D721Med (cell line): ENCODE data around the gene RAB3C.

Experiments
- DNase-seq: peaks from one replicate; pipeline ENCODE4 v3.0.0; 2011; ENCODE audit warnings: low spot score; ENCODE audit not compliant: insufficient read length
- FAIRE-seq: peaks from 2 replicates; lab custom pipeline; 2011; peaks lifted over from hg19 to GRCh38; lab: Jason Lieb, UNC
- TF ChIP-seq, protein P1 (sequence below): IDR thresholded peaks from 2 replicates; pipeline ENCODE4 v1.5.1; 2012; ENCODE audit warnings: mild to moderate bottlenecking, control low read depth; ENCODE audit not compliant: insufficient read depth; ENCODE audit errors: missing control alignments

The RAB3C gene

DNA sequence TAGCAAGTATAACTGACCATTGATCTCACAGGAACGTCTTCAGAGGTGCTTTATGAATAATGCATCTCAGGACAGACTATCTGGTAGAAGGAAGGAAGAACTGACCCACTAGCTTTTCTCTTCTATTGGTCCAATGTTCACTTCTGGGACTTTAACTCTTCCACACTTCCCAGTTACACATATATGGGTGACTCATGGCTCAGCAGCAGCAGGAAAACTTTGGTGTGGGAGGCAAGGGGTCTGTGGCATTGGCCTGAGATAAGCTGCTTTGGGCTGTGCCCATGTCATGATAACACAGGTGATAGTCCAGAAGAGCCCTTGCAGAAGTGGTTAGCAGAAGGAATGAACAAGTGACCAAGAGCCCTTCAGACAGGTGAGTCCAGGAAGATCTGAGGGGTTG, 148.8 kb downstream of the RAB3C start:
- no peak for DNase-seq
- TF ChIP-seq, protein P1, sequence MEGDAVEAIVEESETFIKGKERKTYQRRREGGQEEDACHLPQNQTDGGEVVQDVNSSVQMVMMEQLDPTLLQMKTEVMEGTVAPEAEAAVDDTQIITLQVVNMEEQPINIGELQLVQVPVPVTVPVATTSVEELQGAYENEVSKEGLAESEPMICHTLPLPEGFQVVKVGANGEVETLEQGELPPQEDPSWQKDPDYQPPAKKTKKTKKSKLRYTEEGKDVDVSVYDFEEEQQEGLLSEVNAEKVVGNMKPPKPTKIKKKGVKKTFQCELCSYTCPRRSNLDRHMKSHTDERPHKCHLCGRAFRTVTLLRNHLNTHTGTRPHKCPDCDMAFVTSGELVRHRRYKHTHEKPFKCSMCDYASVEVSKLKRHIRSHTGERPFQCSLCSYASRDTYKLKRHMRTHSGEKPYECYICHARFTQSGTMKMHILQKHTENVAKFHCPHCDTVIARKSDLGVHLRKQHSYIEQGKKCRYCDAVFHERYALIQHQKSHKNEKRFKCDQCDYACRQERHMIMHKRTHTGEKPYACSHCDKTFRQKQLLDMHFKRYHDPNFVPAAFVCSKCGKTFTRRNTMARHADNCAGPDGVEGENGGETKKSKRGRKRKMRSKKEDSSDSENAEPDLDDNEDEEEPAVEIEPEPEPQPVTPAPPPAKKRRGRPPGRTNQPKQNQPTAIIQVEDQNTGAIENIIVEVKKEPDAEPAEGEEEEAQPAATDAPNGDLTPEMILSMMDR, result no peak
- FAIRE-seq, result no peak

DNA sequence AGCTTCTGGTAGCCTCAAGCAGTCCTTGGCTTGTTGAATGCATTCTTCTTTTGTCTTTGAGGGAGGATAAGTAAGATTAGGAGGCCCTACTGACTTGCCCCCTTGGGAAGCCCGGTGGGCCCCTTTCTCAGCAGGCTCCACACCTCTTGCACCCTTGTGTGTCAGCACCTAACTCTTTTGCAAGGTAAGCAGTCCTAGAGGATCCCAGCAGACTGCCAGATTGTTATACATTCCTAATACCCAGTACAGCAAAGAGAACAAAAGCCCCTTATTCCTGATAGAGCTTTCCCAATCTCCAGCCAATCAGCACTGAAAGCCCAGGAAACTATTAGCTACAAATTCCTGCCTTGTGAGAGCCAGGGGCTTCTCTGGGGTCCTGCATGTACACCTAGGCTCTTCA, 152.8 kb downstream of the RAB3C start:
- FAIRE-seq, result no peak

DNA sequence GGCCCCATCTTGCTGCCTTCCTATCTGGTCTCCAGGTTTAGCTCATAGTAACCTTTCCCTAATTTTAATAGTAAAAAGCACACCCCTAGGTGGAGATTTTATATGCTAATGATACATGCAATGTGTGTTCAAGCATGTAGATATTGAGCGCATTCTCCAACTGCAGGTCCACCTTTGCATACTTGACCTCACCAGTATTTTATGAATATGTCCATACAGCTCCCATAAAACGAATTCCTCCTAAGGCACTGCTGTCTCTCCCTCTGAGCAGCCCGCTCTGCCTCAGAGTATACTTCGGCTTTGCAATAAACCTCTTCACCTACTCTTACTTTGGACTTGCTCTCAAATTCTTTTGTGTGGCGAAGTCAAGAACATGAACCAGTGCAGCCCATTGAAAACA, 153.3 kb downstream of the RAB3C start:
- TF ChIP-seq, protein P1, result no peak
- no peak for FAIRE-seq

More for the DNA sequence above, 152.8 kb downstream of the RAB3C start:
- TF ChIP-seq, protein P1, result no peak
- DNase-seq, result no peak

DNA sequence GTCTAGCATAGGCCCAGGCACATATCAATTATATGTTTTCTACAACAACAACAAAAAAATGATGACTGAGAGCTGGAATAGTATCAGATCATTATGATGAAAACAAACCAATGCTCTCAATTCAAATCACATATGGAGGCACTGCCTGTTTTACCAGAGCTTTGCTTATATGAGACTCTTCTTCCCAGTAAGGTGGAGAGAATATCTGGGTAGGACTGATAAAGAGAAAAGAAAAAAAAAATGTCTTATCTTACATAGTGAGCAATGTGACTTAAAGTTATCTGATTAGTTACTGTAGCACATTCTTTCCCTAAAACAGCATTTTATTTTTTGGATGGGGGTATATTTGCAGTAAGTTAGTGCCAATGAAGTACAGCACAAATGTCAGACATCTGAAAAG, 154.8 kb downstream of the RAB3C start:
- TF ChIP-seq, protein P1, result no peak
- FAIRE-seq, result no peak
- DNase-seq, result no peak

More for the DNA sequence above, 153.3 kb downstream of the RAB3C start:
- no peak for DNase-seq

DNA sequence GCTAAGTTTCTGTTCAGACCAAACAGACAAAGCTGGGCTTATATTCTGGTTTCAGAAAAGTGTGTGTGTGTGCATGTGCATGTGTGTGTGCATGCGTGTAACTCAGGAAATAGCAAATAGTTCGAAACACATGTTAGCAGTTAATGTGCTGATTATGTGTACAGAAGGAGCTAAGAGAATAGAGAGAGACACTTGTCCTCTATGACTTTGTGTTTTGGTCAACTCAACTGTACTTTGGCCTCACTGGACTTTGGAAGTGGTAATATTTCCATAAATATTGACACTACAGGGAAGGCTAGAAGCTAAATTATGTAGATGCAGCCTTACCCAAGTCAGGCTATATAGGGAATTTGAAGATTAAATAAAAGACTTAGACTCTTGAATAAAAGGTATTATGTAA, 155.5 kb downstream of the RAB3C start:
- DNase-seq (no peak), FAIRE-seq (no peak)
- TF ChIP-seq, protein P1, result no peak

DNA sequence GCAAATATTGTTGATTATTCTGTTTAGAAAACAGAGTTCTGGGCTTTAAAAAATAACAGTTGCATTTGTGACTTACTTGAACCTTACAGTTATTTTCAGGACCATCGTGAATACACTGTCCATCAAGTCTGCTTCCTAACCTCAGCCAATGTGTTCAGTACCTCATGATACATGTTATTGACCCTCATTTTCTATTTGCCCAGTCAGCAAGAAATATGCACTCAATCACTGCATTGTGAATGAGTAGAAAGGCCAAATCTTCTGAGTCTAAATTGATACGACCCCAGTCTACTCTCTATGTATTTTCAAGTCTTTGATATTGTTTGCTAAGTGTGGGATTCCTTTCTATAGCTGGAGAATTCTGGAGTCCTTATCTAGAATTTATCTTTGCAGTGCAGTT, 156.2 kb downstream of the RAB3C start:
- no peak for FAIRE-seq

DNA sequence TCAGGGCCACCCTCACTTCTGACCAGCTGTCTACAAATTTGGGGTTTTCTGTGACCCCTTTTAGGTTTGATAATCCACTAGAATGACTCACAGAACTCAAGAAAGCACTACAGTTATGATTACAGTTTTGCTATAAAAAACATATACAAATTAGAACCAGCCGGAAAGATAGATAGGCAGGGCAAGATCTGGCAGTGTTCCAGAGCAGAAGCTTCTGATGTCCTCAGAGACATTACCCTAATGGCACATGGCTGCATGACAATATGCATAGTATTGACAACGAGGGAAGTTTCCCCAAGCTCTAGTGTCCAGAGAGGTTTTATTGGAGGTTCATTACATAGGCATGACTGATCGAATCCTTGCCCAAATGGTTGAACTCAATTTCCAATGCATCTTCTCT, 158.1 kb downstream of the RAB3C start:
- TF ChIP-seq, protein P1, result no peak
- DNase-seq (no peak), FAIRE-seq (no peak)

More for the DNA sequence above, 156.2 kb downstream of the RAB3C start:
- TF ChIP-seq, protein P1, result no peak
- no peak for DNase-seq
